Amniotic stem cell (primary cell): ENCODE measurements around the gene ZSCAN26.

Experiments
- DNase-seq: peaks from one replicate; lab custom pipeline; 2025; lab: John Stamatoyannopoulos, UW

The ZSCAN26 gene

GRCh38 chr6:28266962-28267694 lies at the start of gene ZSCAN26:
ZSCAN26 (plus strand) TSS chr6:28267143; CDS start chr6:28271920, 4,777 bp downstream.
- DNase-seq = peak; percentile 66

- no peak for DNase-seq
Observed at GRCh38 chr6:28217890-28218289, 49.1 kb upstream of the ZSCAN26 start.

- peak; percentile 26 for DNase-seq
Observed at GRCh38 chr6:28218312-28219248, 48.4 kb upstream of the ZSCAN26 start.

DNA sequence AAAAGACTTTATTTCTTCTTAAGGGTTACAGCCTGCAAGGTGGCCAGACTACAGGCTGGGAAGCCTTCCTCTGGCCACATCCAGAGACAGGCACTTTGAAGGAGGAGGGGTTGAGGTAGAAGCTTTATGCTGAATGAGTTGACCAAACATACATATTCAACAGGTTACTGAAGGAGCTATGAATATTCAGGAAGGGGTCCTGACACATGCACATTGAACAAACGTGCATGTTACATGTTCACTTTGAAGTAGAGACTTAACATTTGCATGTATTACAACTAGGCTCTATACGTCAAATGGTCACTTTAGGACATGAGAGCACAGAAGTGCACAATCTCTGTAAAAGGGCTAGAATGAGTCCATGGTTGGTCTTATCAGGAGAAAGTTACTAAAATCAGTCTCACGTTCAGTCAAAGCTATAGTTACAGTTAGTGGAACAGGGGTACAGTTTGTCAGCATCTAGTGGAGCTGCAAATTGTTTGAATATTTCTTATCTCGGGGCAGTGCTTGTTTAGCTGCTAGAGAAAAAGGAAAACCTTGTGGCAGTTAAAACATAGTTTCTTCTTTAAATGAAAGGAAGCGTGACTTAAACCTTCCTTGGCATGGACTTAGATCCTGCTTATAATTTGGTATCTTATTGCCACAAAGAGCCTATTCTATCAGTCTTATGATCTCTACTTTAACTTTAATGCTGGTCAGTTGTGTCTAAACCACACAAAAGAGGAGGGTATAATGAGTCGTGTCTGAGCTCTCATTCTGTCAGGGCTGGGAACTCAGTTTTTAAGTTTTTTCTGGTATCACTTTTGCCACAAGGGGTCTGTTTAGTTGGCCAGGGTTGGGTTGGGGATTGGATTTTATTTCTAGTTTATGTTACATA lies 46.4 kb upstream of the ZSCAN26 start:
- no peak for DNase-seq

DNA sequence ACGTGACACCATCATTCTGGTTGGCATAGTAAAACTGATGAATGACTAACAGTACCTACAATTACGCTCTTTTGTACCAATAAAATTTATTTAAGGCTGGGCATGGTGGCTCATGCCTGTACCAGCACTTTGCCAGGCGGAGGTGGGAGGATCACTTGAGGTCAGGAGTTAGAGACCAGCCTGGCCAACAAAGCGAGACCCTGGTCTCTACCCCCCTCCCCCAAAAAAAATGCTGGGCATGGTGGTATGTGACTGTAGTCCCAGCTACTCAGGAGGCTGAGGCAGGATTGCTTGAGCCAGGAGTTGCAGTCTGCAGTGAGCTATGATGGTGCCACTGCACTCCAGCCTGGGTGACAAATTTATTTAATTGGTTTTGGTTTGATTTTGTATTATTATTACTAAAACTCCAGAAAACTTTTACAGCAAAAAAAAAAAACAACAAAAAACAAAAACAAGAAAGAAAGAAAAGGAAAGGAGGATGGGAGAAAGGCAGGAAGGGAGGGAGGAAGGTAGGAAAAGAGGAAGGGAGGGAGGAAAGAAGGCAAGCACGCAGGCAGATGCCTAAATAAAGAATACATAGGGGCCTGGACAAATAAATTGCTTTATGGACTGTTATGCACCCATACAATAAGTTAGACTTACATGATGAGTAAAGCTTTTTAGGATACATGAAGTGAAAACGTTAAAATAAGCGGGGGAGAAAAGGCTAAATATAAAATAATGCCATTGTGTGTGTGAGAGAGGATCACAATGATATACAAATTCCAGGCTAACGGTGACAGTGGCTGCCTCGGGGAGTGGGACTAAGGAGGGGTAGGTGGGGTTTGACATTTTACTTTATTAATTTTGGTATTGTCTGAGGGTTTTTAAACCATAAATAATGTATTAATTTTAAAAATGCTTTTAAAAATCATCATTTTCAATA lies 42.5 kb upstream of the ZSCAN26 start:
- no peak for DNase-seq

GRCh38 chr6:28225056-28225834 lies 41.7 kb upstream of the ZSCAN26 start, which contains the start of gene ZSCAN9:
ZSCAN9 (plus strand) TSS chr6:28225275; CDS start chr6:28227085, 1,810 bp downstream.
- DNase-seq = peak; percentile 60

DNA sequence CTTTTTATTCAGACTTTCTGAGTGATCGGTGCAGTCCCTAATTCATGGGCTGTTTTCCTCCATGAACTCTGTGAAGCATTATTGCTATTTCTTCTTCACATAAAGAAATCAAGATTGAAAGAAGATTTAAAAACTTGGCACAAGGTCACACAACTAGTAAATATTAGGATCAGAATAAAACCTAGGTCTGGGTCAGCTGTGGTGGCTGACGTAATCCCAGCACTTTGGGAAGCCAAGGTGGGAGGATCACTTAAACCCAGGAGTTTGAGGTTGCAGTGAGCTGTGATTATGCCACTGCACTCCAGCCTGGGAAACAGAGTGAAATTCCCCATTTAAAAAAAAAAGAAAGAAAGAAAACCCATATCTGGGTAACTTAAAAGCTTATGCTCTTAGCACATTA lies 40.5 kb upstream of the ZSCAN26 start:
- DNase-seq = no peak

GRCh38 chr6:28232785-28233184 lies 34.2 kb upstream of the ZSCAN26 start:
- no peak for DNase-seq

DNA sequence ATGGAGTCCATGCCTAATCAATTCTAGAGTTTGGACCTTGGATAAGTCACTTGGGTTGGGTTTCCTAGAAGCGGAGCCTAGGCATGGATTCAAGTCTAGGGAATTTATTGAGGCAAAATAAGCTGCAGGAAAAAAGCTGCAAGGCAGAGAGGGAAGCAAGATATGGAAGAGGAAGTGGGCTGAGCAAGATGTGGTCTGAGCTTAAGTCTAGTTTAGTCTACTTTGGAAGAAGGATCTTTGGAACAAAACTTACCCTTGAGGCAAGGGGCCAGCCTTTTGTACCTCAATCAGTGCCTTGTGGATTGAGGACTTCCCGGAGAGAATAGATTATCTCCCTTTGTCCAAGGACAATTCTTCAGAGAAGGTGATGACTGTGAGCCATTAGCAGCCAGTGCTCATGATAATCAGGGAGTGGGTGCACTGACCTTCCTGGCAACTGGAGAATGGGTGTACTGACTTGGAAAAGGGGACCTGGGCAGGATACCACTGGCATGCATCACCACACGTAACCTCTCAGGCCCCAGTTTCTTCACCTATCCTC lies 31.0 kb upstream of the ZSCAN26 start:
- no peak for DNase-seq

DNA sequence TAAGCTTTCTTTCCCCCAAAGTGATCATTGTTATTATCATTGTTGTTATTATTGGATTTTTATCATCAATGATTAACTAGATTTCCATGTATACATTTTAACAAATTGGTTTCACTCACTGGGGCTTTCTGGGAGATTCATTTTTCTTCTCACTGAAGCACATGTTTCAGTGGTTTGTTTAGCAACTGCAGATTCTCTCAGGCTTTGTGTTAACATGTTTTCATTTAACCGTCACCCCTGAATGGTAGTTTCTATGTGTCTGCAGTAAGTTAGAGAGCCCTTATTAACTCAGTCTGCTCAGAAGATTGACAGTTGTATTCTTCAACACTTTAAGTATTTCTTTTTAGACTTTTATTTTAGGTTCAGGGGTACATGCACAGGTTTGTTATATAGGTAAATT lies 27.3 kb upstream of the ZSCAN26 start:
- no peak for DNase-seq

DNA sequence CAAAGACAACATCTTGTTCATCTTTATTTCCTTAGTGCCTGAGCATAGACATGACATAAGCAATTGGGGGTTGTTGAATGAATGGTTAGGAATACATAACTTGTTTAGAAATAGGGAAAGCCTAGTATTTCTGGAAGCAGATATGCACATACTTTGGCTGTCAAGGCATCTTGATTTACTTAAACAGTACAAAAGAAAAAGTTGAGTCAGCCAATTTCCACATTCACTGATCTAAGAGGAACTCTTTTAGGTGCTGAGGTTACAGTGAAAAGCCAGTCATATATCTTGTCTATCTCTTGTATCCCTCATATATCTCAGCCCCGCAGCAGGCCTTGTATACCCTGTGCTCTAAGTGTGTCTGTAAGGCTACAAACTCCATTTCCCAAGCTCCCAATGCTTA lies 26.5 kb upstream of the ZSCAN26 start:
- no peak for DNase-seq

GRCh38 chr6:28243946-28244345 lies 23.0 kb upstream of the ZSCAN26 start:
- no peak for DNase-seq

DNA sequence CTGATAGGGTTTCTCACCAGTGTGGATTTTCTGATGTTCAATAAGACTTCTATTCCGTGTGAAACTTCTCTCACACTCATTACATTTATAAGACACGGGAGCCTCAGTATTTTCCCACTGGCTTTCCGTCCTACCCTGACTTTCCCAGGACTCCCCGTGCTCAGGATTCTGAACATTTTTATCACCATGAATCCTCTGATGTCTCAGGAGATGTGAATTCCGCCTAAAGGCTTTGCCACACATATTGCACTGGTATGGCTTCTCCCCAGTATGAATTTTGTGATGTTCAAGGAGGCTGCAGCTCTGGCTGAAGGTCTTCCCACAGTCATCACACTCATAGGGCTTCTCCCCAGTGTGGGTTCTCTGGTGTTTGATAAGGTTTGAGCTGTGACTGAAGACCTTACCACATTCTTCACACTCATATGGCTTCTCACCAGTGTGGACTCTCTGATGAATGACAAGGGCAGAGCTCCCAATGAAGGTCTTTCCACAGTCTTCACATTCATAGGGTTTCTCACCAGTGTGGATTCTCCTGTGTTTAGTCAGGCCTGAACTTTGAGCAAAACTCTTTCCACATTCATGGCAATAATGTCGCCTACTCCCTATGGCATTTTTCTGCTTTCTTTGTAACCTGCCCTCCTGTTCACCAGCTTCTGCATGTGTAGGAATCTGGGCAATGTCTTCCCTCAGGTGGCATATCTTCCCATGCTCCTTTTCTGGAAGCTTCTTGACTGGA lies 21.6 kb upstream of the ZSCAN26 start:
- DNase-seq = no peak

DNA sequence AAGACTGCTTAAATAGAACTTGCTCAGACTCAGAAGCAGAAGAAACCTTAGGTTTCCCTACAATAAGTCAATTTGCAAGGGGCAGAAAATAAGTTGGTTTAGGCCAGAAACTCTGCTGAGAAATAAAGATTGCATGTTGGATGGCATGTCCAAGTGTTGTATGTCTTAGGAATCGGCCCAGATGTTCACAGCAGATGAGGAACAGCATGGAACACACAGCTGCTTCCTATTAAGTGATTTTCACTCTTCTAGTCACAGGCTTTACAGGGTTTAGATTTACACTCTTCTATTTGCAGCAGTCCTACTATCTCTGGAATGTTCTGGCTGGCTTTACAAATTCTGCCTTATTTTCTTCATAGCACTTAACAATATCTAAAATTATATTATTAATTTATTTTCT lies 18.0 kb upstream of the ZSCAN26 start:
- no peak for DNase-seq

DNA sequence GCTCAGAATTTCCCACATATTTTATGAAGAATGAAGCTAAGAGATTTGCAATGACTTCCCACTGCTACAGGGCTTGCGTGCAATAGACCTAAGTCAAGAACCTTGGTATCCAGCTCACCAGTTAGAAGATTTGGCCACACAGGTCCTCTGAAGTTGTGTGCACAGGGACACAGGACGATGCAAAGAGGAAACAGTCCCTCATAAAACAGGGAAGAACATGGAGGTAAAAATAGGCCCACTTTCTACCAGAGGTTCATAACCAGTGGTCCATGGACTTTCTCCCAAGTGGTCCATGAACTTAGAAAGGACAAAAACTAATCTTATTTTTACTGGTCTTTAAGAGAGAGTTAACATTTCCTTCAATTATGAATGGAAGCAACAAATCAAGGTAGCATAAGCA lies 16.2 kb upstream of the ZSCAN26 start:
- DNase-seq = no peak

- DNase-seq = no peak
Observed at GRCh38 chr6:28251661-28252008, 15.3 kb upstream of the ZSCAN26 start.

- DNase-seq = peak; percentile 46
Observed at GRCh38 chr6:28252009-28252975, 14.7 kb upstream of the ZSCAN26 start, which contains the start of gene ZKSCAN4. ZKSCAN4 (minus strand) TSS chr6:28252269; CDS start chr6:28251980, 289 bp downstream.

- no peak for DNase-seq
Observed at GRCh38 chr6:28254121-28254519, 12.8 kb upstream of the ZSCAN26 start.
